HuH-7.5 (cell line): ENCODE data around the gene ARHGAP45.
"Not testable (repeated sequence)": the region's sequence is repeated elsewhere in the genome, so short reads cannot be mapped to it uniquely, and the experiment has no call there.

Experiments used
- DNase-seq: peaks from one replicate; pipeline ENCODE4 v3.0.0; 2011; ENCODE audit warnings: low spot score

The ARHGAP45 gene

GRCh38 chr19:1118999-1119398 is 52.0 kb downstream of the ARHGAP45 start:
- DNase-seq: no peak

GRCh38 chr19:1119475-1120217 is 52.7 kb downstream of the ARHGAP45 start:
- DNase-seq: no peak

GRCh38 chr19:1121395-1121794 is 54.4 kb downstream of the ARHGAP45 start:
- DNase-seq: no peak

GRCh38 chr19:1122021-1122971 is 55.3 kb downstream of the ARHGAP45 start:
- DNase-seq: no peak

DNA sequence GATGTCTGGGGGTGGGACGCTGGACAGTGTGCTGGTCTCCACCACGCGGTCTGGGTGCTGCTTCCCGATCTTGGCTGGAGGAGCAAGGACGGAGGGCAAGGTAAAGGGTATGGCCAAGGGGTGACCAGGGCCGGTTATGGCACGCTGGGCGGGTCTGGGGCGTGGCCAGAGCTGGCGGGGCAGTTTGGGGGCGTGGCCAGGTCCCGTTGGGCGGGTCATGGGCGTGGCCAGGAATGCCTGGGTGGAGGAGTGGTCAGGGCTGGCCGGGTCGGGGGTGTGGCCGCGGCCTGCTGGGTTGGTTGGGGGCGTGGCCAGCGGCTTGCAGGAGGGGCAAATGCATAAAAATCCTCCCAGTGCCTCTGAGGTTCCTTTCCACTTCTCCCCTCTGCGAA is 56.0 kb downstream of the ARHGAP45 start:
- peak; percentile 81 for DNase-seq

DNA sequence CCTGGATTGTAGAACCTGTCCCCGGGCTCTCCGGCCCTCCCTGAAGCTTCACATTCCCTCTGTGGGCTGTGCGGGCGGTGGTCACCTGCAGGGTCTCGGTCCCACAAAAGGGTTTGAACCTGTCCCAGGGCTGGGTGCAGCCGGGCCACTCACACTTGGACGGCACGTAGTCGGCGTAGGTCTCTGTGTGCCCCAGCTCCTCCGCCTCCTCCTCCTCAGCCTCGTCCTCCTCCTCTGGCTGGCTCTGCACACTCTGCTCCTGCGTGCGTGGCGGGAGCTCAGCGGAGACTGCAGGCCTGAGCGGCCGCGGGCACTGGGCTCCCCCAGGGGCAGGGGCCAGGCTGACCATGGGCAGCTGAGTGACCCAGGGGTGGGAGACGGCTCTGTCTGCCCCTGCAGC is 56.4 kb downstream of the ARHGAP45 start:
- no peak for DNase-seq

- no peak for DNase-seq
Measured at GRCh38 chr19:1123885-1124677, 57.1 kb downstream of the ARHGAP45 start.

GRCh38 chr19:1125601-1126467 is 58.9 kb downstream of the ARHGAP45 start:
- no peak for DNase-seq

- DNase-seq: no peak
Measured at GRCh38 chr19:1126984-1127760, 60.2 kb downstream of the ARHGAP45 start.

- no peak for DNase-seq
Measured at GRCh38 chr19:1128106-1128505, 61.1 kb downstream of the ARHGAP45 start.

GRCh38 chr19:1129084-1129483 is 62.1 kb downstream of the ARHGAP45 start:
- not testable (repeated sequence) for DNase-seq

DNA sequence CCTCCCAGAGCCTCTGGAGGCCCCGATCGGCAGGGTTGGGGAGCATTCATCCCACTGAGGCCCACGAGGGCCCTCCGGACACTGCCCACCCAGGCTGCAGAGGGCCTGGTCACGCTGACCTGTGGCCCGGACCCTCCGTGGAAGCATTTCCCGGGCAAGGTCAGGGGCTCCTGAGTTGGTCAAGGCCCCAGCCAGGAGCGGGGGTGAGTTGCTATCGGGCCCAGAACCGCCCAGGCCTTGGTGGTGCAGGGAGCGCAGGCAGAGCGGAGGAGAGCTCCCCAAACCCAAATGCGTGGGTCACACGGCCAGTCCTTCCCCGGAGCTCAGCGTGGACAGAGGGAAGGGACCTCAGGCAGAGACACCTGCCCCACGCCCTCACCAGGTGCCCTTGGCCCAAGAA is 62.6 kb downstream of the ARHGAP45 start:
- no peak for DNase-seq

DNA sequence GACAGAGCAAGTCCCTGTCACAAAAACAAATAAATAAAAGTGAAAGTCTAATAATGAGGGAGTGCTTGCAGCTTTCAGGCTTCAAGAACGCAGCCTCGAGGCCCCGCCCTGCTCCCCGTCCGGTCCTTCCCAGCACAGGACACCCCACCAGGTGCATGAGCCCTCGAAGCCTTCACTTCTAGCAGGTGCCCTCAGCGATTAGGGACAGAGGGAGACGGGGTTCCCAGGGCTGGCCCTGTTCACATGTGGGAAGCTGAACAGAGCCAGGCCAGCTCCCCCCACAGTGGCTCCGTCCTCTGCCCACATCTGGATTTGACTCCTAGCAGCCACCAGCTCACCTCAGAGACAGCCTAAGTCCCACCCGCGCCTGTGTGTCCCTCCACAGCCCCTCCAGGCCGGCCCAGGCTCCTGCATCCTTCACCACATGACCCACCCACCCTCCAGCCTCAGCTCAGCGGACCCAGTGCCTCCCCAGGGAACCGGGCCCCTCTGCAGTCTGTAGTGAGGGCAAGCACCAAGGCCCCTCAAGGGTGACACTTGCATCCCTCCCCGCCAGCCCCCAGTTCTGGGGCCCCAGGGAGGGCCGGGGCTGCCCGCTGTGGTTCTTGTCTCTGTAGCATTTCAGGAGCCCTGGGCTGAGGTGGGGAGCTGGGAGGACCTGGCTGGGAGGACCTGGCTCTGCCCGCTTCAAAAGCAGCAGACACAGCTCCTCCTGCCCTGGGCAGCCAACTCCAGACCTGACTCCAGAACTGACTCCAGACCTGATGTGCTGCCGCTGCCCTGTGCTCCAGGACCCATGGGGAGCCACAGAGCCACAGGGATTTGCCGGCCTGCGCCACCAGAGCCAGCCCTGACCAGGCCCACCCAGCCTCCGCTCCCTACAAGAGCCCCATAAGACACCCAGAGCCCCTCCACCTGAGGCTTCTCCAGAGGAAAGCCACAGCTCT is 64.1 kb downstream of the ARHGAP45 start:
- no peak for DNase-seq

GRCh38 chr19:1131718-1132551 is 65.0 kb downstream of the ARHGAP45 start:
- no peak for DNase-seq

GRCh38 chr19:1132552-1133383 is 65.8 kb downstream of the ARHGAP45 start:
- no peak for DNase-seq

GRCh38 chr19:1133471-1133929 is 66.5 kb downstream of the ARHGAP45 start:
- DNase-seq: no peak

- no peak for DNase-seq
Measured at GRCh38 chr19:1134431-1134830, 67.5 kb downstream of the ARHGAP45 start.
